ENCODE data around the gene DPP10.
A peak's percentile ranks its signal among the peaks of the same experiment; 100 is the strongest.
"Not testable (repeated sequence)": the region's sequence is repeated elsewhere in the genome, so short reads cannot be mapped to it uniquely, and the experiment has no call there.

DPP10 gene

DNA sequence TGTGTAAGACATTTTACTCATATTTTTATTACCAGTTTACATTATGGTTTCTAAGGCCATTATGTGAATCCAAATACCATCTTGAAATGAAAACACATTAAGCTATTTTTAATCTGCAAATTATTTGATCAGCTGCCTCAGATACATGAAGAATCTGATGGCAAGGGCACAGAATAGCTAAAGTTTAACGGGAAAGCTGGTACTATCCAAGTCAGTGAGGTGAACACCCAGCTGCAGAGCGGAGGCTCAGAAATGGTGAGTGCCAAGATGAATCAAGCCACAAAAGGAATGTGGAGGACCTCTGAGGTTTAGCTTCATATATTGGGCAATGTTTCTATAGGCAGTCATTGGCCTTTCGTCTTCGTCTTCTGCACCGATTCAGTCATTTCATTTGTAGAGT lies 75.1 kb downstream of the DPP10 start:
- no peak for DNase-seq

DNA sequence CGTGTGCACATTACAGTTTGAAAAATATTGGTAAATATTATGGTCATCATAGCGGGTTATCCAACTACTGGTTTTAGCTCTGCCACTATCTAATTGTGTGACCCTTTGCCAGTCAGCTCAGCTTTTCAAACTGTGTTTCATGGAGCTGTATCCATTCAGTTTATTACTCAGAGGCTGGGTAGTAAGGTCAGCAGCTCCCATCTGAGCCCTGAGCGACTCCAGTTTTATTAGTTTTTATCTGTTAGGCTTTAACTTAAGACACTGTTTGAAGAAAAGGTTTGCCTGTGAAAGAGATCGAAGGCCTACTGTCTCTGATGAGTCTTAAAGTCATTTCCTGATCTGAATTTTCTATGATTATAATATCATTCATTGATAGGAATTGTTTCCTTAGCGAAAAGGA lies 76.3 kb downstream of the DPP10 start:
- DNase-seq, result no peak

DNA sequence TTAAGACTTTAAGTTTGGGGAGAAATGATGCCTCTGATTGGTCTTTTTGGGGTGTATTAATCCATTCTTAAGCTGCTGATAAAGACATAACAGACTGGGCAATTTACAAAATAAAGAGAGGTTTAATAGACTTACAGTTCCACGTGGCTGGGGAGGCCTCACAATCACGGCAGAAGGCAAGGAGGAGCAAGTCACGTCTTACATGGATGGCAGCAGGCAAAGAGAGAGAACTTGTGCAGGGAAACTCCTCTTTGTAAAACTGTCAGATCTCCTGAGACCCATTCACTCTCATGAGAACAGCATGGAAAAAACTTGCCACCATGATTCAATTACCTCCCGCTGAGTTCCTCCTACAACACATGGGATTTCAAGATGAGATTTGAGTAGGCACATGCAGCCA lies 80.2 kb downstream of the DPP10 start:
- DNase-seq, result not testable (repeated sequence)

DNA sequence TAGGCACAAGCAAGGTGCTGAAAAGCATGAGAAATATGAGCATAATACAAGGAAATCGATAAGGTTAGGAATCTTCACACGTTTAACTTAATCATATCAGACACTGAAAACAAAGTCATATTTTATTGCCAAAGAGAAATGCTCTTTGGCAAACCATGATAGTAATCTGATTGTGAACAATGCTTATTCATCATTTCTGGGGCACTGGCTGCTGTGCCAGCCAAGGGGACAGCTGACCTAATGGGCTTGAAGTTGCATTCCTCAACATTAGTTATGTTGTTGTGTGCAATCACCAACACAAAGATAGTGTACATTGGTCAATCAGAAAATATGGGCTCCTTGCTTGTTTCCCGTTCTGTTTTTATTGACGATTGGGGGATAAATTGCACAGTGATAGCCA lies 83.5 kb downstream of the DPP10 start:
- DNase-seq, result no peak

DNA sequence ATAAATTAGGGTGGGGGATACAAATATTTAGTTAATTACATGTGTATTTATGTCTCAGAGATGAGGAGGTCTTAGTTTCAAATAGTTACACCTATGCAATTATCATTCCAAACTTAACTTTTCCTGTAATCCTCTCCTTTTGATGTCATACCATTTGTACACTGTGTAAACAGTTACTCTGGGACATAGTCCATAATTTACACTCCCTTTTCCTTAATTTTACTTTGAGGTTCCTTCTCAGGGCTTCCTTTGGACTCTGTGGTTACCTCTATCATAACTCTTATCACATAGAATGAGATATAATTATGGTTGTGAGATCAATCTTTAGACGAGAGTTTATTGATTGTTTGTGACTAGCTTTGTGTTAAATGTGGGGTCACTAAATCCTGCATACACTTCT lies 84.4 kb downstream of the DPP10 start:
- no peak for DNase-seq

DNA sequence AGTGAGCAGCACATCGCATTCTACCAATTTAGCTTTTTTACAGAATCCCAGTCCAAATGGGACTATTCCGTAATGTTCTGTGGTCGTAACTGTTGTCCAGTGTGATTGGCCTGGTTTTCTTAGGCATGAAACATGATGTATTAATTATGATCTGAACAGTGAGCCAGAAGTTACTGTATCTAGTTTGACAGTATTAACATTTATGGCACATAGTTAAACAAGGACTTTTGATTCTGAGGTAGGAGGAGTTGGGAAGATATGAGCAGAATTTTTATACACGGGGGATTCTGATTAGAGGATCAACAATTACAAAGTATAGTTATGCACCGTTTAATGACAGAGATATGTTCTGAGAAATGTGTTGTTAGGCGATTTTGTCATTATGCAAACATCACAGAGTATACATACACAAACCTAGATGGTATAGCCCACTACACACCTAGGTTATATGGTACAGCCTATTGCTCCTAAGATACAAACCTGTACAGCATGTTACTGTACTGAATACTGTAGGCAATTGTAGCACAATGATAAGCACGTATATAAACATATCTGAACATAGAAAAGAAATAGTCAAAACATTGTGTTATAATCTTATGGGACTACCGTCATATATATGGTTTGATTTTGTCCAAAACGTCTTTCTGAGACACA lies 85.0 kb downstream of the DPP10 start:
- DNase-seq, result no peak

DNA sequence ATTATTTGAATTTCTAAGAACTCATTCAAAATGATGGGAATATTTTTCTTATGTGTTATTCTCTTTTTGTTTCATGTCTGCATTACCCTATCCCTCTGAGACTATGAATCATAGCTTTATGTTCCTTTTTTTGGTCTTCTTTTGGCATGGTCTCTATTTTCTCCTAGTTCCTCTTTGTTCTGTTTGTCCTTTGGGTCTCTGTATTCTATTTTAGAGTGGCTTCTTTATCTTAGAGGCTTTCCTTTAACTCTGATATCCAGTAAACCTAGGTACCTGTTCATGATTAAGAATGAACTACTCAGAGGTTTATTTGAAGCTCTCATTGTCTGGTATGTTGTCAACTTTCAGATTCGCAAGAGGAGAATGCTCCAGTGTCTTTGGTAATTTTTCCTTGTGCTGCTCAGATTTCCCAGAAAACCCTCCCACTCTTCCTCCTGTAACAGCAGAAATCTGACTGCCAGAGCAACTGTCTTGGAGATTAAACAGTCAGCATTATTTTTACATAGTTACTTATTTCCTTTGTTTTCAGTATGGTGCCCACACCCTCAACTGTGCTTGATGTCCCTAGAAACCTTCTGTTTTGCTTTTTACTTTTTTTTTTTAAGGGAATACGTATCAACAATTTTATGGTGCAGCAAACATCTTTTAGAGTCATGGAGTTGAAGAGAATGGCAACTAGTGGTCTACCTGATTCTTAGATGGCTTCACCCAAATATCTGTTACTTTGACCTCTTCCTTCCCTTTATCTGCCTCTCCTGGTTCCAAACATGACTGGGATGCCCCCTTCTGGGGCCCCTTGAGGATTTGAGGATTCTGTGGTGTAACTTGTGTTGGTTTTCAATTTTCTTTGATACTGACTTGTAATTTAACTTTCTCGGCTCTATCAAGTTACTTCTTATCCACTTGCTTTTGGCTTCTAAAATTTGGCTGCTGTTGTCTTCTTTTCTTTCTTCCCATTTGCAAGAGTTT lies 92.0 kb downstream of the DPP10 start:
- no peak for DNase-seq

DNA sequence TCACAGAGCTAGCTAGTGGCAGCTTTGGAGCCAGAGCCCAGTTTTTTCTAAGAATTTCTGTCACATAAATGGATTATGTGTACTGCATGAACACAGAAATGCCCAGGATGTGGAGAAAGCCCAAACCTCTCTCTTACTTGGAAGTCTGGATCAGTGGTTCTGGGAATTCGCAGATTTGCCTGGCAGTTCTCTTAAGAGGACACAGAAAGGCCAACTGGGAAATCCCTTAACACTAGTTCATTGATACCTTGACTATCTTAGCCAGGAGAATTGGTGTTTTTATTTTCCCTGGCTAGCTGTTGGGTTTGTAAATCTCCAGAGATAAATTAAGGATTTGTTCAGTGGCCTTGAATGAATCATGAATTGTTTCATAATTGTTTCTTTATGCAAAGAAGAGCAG lies 95.3 kb downstream of the DPP10 start:
- DNase-seq, result no peak

DNA sequence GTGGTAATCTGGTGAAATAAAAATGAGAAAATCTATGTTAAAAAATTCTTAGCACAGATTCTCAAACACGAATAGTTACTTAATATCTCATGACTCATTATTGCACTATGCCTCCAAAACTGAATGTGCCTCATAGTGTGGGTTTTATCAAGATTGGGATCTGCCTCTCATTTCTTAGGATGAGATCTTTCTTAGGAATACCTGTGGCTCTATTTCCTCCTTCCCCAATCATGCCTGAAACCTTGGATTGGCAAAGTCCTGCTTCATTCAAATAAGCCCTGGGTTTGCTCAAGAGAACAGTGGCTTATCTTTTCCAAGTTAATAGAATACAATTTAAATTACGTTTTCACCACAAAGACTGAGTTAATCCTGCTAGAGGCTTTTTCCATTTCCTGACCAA lies 100.3 kb downstream of the DPP10 start:
- DNase-seq, result no peak

DNA sequence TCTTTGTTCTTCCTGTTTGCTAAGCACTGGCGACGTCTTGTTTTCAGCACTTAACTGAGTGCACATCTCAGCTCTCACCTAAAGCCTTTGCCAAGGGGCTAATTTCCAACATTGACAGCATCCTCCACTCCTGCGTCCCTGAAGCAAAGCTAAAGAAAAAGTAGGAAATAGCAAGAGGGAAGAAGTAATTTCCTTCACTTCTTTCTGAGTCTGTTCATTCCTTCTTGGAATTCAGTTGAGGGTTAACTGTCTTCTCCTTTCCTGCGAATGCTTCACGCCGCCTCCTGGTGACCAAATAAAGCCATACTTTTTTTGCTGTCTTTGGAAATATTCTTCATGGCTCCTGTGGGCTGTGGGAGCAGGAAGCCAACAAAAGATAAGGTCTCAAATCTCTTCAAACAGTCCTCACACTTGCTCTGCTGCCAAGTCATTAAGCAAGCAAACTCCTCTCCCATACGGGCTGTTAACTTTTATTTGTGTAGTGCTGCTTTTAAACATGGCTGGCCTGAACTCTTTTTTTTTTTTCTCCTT lies 100.9 kb downstream of the DPP10 start:
- no peak for DNase-seq

DNA sequence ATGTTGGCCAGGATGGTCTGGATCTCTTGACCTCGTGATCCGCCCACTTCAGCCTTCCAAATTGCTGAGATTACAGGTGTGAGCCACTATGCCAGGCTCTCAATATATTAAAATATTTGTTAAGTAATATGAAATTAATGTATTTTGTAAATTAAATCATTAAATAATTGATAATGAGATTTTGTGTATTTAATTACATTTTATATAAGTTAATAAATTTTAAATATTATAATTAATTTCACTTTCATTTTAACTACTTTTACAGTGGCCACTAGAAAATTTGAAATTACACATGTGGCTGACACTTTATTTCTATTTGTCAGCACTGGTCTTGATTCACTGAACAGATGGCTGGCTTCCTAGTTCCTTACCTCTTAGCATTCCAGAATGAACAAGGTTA lies 102.6 kb downstream of the DPP10 start:
- DNase-seq, result no peak

DNA sequence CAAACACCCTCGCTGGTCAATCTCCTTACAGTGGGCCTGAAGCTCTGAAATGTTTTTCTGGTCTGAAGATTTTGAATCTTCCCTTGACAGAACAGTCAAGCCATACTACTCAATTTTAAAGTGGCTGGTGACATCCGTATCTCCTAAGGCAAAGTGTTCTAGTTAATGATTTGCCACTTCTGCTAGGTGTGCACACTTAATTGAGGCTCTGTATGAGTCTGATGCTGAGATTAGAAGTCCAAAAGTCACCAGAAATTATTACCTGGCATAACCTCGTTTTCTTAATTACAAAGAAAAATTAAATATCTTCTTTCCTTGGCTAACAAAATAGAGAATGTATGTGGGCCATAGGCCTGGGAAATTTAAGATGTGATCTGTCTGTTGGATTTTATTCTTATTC lies 104.1 kb downstream of the DPP10 start:
- DNase-seq, result no peak

DNA sequence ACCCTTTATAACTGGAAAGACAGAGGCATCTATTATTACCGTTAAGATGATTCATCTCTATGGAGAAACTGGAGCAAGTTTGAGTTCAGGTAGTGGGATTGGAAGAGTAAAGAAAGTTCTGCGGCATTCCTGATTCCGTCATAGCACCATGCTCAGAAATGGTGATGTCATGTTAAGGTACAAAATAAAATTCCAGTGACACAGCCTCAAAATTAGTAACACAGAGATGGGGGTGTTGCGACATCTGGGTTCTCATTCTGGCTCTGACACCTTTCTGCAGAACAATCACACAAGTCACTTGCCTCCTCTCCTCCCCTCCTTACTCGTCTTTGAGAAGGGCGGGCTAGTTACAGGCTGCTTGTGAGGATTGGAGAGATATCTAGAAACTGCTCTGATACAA lies 105.7 kb downstream of the DPP10 start:
- no peak for DNase-seq

DNA sequence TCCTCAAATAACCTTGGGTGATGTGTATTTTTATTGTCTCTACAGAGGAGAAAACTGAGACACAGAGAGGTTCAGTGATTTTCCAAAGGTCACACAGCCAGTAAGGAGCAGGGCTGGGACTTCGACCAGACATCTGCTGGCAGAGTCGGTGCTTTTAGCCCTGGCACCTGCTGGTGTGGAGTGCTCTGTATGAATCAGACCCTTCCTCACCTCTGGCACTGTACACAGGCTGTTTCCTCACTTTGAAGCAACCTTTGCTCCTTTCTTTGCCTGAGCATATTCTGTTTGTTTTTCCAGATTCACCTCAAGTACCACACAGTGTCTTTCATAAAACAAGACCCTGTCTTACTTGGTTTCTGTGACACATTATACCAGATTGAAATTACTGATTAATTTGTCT lies 107.9 kb downstream of the DPP10 start:
- DNase-seq, result no peak

DNA sequence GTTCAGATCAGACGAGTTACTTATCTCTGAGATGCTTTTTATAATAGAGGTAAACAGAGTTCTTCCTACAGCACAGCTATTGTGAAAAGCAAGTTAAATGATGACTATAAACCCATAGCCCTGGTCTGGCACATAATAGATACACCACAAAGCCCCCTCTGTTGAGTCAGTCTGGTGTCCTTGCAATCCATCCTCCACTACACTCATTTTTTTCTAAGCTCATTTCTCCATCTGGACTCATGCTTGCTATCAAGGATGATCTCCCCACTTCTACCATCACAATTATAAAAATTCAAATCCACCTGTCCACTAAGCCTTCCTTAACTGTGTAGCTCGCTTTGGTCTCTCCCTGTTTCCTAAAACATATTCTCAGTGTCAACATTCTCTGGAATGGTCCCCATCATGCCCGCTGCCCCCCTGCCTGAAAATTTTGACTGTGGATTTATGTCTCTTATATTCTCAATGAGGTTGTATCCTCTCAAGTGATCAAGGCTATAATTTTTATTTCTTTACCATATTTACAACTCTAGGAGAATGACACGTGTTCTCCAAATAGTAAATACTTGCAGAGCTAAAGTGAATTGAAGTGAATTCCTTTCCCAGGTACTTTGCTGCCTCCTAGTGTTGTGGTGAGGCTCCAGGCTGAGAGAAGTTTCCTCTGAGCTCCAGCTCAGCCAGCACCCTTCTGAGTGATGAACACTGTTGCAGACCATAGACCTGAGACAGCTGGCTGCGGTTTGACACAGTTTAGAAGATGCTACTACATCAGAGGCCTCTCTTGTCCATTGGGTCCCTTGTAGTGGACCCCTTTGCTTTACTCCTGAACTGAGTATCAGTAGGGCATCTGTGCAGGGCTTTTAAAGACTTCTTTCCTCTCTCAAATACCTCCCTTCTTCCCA lies 108.7 kb downstream of the DPP10 start:
- peak; percentile 21 for DNase-seq

DNA sequence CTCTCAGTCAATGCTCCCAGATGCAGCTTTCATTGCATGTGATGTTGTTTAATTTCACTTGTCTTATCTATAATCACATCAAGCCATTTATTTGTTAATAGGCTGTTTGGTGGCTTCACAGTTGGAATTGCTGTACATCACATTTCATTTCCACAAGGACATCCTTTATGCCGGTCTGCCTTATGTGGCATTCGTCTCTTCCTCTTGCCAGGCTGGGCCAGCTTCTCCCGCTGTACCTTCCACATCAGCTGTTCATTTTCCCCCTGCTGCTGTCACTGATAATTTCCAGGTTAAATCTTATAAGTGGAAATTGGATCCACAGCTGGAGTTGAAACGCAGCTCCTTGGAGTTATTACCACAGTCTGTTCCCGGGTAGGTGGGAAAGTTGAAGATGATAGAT lies 110.6 kb downstream of the DPP10 start:
- DNase-seq, result no peak

DNA sequence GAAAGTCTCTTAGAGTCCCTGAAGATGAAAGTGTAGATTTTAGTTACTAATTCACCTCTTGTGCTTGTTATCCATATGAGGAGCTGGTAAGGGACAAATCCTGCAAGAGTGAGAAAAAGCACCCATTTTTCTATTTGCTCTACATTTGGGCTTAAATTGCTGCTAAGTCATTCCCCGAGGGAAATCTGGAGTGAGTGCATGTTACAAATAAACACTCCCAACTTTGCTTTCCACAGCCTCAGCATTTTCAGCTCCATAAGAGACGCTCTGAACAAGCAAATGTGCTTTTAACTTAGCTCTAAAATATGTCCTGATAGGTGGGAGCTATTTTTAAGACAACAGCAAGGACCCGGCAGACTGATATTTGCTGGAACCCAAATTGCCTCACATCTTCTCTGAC lies 126.7 kb downstream of the DPP10 start:
- no peak for DNase-seq

DNA sequence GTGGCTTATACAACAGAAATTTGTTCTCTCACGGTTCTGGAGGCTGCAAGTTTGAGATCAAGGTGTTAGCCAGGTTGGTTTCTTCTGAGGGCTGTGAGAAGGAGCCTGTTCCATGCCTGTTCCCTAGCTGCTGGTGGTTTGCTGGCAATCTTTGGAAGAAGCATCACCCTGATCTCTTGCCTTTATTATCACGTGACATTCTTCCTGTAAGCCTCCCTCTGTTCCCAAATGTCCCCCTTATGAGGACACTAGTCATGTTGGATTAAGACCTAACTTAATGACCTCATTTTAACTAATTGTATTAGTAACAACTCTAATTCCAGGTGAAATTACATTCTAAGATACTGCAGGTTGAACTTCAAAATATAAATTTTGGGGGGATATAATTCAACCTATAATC lies 135.2 kb downstream of the DPP10 start:
- DNase-seq, result no peak

DNA sequence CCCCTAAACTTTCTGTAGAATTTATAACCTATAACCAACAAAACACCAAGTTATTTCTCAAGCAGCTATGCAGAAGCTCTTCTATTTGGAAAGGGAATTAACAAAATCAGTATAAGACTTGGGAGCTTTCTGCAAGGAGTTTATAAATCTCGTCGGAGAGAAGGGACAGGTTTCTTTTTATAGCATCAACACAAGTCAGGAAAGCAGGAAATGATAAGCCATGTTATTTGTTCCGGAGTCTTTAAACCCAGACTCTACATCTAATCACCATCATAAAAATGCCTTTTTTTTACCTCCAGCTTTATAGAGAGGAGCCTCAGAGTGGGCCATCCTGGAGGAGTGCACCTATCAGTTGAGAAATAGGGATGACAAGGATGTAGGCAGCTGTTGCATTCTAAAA lies 137.1 kb downstream of the DPP10 start:
- DNase-seq, result no peak

DNA sequence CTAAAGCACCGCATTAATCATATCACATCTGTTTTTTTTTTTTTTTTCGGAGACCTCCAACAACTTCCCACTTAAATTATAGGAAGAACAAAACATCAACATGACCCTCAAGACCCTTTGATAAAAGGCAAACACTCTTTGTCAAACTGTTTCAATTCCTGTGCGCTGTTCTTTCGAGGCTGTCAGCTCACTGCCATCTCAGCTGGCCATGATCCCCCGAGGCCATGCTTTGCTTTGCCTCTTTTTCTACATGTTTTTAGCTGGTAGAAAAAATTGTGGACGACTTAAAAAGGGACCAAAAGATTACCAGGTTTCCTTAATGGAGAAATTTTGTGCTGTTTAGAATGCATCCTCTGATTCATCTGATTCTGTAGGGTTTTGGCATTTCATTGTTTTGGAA lies 138.2 kb downstream of the DPP10 start:
- no peak for DNase-seq

DNA sequence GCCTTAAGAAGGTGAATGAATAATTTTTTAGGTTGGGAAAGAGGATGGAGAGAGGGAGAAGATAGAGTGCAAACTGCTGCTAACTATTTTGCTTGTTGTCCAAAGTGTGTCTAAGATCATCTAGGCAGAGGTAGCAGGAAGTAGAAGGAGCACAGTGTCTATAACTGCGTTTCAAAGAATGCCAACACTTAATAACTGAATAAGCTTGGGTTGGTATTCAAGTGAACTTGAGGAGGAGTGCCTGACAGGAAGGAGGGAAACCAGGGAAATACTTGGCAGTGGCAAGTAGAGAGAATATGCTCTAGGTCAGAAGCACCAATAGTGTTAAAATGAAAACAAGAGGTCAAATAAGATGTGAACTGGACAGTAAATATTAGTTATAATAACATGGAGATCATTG lies 155.9 kb downstream of the DPP10 start:
- no peak for DNase-seq

DNA sequence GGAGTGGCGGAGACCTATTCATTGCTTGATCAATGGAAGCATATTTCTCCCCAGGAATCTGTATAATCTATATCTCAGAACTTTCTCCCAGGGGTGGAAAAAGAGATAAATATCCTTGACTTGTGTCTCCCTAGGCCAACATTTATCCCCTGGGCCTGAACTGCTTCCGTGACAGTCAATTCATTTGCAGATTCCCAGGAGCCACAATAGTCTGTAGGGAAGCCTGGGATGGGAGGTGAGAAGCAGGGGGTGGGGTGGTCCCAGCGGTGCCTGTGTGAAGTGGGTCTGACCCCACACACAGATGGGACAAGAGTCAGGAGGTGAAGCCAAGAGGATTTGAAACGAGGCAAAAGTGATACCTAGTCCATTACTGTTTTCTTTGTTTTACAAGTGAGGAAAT lies 166.8 kb downstream of the DPP10 start:
- DNase-seq, result no peak

DNA sequence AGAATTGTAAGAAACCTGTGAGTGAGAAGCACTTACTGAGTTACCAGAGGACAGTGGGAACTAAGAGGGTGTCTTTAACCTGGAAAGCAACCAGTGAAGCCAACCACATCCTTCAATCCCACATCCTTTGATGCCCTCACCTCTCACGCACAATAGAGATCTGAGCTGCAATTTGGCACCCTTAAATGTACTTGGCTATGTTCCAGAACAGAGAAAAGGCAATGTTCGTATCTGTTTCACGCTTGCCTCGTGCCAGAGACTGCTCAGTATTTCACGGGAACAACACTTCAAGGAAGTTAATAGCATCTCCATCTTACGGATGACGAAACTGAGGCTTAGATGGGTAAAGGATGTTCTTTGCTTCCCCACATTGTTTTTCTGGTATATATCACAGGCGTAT lies 167.4 kb downstream of the DPP10 start:
- DNase-seq, result no peak

All from activated CD4-positive, alpha-beta T cell treated with anti-CD3 and anti-CD28 coated beads, Interleukin-2, Interleukin-6, amounts not matched to agents 100 ng/mL and 50 ng/mL, durations not matched to agents 16 hours and 8 hours (primary cell).